Urothelium cell line (cell line): ENCODE data around the gene CRY2.

Experiments
- DNase-seq: peaks from one replicate; pipeline ENCODE4 v3.0.0; 2011; ENCODE audit warnings: low spot score, mixed read lengths
- FAIRE-seq: peaks from 2 replicates; lab custom pipeline; 2011; peaks lifted over from hg19 to GRCh38; lab: Jason Lieb, UNC

CRY2 gene

GRCh38 chr11:45876401-45876800 lies 29.1 kb downstream of the CRY2 start:
- FAIRE-seq = no peak

DNA sequence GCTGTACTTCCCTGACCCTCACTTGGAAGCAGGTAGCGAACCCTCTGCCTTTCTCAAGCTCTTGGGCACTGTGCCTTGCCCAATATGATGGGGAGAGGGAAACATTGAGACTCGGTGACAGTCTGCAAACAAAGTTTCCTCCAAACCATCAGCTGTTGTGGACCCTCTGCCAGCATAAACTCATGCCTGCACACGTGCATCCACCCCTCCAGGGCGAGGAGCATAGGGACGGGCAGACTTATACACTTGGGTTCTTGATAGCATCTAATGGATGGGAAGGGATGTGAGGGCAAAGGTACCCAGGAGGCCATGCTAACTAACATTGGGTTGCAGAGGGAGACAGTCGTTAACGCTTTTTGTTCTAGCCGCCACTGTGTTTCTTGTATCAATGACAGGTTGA lies 29.9 kb downstream of the CRY2 start:
- DNase-seq (no peak), FAIRE-seq (no peak)

More at GRCh38 chr11:45876401-45876800, 29.1 kb downstream of the CRY2 start:
- no peak for DNase-seq

DNA sequence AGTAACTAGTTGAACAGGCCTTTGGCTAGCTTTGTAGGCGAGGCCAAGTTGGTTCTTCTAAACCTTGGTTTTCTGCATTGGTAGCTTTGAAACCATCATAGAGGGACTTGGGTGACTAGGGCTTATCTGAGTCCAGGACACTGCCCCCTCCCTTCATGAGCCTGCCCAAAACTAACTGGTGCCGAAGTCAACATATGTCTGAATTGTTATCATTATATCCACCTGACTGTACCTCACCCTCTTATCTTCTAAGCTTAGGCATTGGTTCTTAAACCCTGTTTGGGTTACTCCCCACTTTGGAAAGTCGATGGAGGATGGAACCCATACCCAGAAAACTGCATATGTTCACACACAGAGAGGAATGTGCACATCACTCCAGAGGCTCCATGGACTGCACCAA lies 30.6 kb downstream of the CRY2 start:
- FAIRE-seq = no peak

DNA sequence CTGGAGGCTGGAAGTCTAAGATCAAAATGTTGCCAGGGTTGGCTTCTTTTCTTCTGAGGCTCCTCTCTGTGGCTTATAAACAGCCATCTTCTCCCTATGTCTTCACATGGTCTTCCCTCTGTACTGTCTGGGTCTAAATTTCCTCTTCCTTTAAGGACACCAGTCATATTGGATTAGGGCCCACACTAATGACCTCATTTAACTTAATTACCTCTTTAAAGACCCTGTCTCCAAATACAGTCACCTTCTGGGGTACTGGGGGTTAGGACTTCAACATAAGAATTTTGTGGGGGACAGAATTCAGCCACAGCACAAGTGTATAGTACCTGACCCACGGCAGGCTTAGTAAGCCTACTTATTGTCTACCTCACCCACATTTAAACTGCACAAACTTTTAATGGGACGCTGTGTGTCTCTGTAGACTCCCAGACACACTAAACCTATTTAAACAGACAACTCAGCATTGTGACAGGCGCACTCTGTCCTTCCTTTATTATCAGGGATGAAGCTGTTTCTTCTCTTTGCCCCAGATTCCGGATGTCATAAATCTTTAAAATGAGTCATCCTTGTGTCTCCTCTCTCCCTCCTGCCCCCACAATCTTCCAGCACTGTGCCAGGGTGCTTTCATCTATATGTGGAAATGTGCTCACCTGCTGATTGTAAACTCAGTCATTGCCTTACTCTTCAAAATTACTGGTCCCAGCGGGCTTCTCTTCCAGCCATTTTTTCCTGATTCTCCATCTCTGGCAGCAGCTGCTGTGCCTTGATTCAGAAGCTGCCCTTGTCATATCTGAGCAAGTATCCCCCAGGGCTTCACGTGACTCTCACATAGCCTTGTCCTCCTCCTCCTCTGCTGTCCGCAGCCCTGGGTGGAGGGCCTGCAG lies 32.8 kb downstream of the CRY2 start:
- FAIRE-seq (no peak), DNase-seq (peak; percentile 79)

More for the DNA sequence above, 30.6 kb downstream of the CRY2 start:
- DNase-seq = no peak

DNA sequence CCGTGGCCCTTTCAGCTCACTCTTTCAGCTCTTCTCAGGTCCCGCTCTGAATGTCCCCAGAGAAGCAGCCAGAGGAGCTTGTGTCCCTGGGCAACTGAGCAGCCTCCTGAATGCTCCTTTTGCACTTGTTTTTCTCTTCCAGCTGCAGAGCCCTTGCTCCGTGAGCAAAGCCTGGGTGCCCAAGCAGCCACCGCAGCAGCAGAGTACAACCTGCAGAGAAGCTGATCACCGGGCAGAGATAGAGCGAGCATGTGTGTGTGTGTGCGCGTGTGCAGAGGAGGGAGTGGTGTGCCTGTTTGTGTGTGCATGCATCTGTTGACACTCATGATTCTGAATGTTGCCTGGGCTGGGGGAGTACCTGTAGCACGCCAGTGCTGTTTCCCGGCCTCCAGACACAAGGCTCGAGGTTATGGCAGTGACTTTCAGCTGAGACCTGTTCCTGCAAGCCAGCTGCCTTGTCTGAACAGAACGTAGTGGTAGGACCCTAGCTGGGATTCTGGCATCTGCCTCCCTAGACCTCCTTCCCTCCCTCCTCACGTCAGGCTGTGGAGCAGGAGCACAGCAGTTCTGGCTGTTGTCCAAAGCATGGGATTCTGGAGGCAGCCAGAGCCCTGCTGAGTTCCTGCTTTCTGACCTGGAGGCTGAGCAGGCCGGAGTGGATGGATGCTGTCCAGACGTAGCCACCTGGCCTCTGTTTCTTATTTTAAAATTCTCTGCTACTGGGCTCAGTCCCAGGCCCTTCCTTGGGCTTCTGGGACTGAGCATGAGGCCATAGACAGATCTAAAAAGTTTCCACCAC lies 33.7 kb downstream of the CRY2 start:
- no peak for DNase-seq
- peak; percentile 9 for FAIRE-seq

DNA sequence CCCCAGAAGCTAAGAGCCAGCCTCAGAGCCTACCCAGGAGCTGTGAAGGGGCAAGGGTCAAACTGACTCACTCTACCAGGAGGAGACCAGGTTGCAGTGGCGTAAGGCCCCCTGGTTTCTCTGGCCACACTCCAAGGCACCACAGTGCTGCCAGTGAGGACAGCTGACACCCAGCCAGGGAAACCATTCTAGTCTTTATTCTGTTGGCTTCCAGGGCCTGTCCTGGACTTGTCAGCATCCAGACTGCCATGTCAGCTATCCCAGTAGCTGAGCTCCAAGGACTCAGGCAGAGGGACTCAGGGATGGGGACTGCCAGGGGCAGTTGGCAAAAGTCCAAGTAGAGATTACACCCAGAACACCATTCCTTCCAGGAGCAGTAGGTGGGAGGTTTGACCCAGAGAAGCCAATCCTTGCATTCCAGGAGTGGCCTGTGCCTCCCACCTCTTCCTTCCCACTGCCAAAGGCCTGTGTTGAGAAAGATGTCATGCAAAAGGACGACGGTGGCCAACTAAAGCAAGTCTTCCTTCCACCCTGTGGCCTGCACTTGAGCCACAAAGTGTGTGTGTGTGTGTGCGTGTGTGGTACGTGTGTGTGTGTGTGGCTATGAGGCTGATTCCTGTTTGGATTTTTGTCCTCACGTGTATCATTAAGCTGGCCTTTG lies 34.6 kb downstream of the CRY2 start:
- FAIRE-seq (no peak), DNase-seq (no peak)

- DNase-seq (no peak), FAIRE-seq (no peak)
These were observed 37.4 kb downstream of the CRY2 start for GRCh38 chr11:45884596-45885185.

- FAIRE-seq = no peak
These were observed 38.1 kb downstream of the CRY2 start, which contains the start of gene MAPK8IP1 for GRCh38 chr11:45885274-45885920. MAPK8IP1 (plus strand) TSS chr11:45885651; CDS start chr11:45885821, 170 bp downstream.

GRCh38 chr11:45885921-45886721 lies 38.8 kb downstream of the CRY2 start:
- no peak for FAIRE-seq
- no peak for DNase-seq

More at GRCh38 chr11:45885274-45885920, 38.1 kb downstream of the CRY2 start, which contains the start of gene MAPK8IP1:
- DNase-seq = peak; percentile 82

DNA sequence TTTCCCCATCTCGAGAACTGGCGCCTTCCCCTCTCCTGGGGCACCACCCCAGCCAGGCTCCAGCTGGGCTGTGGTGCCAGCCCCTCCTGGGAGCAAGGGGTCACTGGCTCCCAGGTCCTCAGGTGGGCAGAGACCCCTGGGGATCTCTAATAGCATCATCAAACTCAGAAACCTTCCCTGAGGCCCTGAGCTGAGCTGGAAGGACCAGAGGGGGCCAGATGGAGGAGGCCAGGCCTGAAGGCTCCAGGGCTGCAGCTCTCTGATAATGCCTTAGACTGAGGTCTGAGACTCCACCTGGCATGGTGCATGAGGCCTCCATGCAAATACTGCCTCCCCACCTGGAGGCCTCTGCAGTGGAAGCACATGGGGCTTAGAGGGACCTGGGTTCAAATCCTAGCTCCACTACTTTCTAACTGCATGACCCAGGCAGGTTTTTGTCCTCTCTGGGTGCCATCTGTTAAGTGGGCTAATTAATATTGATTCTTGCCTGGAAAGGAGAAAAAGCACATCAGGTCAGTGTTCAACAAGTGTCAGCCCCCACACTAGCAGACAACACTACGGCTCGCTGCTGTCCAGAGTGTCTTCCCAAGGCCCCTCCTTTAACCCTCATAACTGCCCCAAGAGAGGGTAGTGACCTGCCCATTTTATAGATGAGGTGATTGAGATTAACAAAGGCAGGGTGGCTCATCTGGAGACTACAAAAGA lies 39.7 kb downstream of the CRY2 start:
- DNase-seq (no peak), FAIRE-seq (no peak)

DNA sequence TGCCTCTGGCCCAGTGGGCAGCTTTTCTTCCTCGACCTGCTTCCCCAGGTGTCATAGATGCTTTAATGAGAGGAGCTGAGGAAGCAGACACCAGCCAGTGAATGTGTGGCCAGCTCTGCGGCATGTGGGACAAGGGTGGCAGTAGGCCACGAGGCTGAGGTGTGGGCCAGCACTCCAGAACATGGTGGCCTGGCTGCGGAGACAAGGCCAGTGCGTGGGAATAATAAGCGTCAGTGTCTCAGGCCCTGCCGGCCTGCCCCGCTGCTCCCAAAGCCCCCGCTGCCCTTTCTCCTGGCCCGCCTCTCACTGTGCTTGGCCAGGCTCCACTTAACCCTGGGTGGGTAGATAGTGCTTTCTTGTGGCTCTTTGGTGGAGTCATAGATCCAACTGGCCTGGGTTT lies 40.3 kb downstream of the CRY2 start:
- FAIRE-seq (no peak), DNase-seq (no peak)

DNA sequence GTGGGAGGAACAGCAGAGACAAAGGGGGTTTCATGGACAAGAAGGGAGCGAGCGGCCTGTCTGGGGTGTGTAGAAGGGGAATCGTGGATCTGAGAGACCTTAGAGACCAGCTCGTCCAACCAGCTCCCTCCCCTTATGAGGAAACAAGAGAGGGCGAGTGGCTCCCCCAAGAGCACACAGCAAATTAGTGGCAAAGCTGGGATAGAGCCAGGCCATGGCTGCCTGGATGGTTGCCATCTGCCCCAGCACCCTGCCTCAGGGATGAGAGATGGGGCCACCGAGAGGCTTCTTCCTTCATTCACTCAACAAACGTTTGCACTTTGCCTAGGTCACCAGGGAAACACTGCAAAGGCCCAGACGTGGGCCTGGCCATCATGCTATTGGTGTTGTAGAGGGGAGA lies 42.3 kb downstream of the CRY2 start:
- DNase-seq (no peak), FAIRE-seq (no peak)

DNA sequence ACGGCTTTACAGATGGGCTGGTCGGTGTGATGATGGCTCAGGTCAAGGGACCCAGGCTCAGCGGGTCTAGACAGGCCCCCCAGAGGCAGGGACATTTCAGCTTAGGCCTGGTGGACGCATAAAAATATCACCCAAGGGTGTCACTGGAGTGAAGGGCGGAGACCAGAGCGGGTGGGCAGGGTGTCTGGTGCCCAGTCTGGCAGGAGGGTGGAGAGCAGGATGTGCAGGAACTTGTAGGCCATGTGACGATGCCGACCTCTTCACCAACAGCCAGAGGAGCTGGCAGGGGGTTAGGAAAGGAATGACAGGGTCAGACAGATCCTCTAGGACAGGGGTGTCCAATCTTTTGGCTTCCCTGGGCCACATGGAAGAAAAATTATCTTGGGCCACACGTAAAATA lies 42.7 kb downstream of the CRY2 start:
- DNase-seq (no peak), FAIRE-seq (no peak)

DNA sequence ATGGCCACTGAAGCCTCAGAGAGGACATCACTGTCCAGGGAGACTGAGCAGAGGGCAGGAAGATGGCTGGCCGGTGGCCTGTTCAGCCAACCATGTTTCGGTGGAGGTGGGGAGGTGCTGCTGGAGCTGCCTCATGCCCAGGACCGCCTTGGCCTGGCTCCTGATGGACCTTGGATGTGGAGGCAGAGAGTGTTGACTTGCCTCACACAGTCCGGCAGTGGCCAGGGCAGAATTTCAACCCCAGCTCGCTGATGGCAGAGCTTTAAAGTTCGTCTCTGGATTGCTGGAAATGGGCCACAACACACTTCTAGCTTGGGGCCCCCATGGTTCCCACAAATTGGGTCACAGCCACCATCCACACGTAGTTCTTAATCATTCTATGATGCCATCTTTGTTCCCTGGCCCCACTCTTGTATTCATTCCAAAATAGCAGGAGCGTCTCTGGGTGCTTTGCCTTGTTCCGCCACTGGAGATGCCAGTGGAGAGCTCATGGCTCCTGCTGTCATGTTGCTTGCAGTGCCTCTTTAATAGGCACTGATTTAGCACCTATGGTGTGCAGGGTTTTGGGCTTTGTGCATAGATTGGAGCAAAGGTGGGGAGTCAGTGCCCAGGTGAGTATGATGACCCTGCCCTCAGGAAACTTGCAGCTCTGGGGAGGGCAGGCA lies 43.7 kb downstream of the CRY2 start:
- FAIRE-seq (no peak), DNase-seq (no peak)

- FAIRE-seq = no peak
- DNase-seq = no peak
These were observed 45.6 kb downstream of the CRY2 start for GRCh38 chr11:45892856-45893255.

- no peak for DNase-seq
- no peak for FAIRE-seq
These were observed 47.4 kb downstream of the CRY2 start for GRCh38 chr11:45894555-45895247.

DNA sequence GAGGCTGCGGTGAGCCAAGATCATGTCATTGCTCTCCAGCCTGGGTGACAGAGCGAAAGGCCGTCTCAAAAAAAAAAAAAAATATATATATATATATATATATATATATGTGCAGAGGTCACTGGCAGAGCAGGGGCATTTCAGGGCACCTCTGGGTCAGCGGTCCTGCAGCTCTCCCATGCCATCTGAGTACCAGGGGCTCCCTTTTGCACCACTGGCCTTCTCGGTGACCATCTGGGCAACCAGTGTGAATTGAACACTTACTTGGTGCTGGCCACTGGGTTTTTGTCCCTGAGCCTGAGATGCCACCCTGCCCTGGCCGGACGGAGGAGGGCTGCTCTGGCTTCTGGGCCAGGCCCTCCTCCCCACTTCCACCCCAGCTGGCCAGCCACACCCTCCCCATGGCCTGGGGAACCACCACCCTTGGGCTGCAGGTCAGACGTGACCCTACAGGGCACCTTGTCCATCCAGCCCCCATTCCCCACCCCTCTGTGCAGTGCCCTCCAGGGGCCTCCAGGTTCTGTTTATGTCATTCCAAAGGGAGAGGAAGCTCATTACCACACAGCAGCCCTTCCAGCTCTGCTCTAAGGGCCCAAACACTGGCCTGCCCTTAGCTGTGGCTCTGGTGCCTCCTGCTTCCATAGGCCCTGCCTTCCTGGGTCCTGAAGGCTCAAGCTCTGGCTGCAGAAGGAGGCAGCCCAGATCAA lies 48.4 kb downstream of the CRY2 start:
- no peak for DNase-seq
- no peak for FAIRE-seq
